Measurements from ENCODE around the gene TCP11L1. TPM values are rescaled to one million over a fixed set of nuclear protein-coding genes. Genes with fewer than 3 reads are reported as not detected.

Gene TCP11L1
- 17.1 and 19.9 TPM in 2 replicates for total RNA-seq

GRCh38 chr11:33039274-33040032 is at the start of gene TCP11L1:
TCP11L1 (plus strand) TSS chr11:33039572; CDS start chr11:33043774, 4,202 bp downstream.

DNA sequence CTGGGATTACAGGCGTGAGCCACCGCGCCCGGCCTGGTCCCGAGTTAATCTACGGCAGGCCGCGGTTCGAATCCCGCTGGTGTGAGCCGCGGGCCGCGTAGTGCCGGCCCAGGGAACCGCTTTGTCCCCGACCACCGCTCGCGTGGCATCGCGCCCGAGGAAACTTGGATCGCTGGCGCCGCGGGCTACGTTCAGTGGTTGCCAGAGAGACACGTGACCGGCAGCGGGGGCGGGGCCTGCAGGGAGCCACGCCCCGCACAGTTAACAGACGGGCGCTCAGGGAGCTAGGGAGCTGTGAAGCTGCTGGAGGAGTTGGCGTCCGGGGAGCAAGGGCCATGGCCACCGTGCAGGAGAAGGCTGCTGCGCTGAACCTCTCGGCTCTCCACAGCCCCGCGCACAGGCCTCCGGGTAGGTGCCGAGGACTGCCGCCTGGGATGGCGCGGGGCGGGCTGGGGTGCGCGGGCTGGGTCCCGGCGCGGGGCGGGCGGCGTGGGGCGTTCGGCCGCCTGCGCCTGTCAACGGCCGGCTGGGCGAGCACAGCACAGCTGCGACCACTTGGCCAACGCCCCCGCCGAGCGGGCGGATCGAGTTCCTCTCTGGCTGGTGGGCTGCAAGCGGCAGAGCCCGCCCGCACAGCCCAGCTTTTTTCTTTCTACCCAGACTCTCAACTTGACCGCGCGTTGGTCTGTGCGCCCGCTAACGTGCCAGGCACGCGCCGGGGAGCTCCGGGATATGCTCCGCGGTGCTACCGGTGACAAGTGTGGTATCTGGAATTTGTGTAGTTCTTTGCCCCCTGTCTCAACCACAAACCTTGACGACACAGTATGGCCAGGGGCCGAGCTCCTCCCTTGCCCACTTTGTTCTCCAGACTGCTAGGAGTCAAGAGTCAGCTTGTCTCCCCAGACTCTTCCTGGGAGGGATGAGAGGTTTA is 23.5 kb upstream of the TCP11L1 start, which contains the start of gene DEPDC7:
Gene DEPDC7 (plus strand): TSS at position 258 of the 931 bp plus-strand sequence. CDS start 78 bp downstream, at position 336.

Other genes with a start within 250 kb of the TCP11L1 start
- gene CCDC73, start 244.9 kb upstream of the TCP11L1 start, total RNA-seq = under 0.01 and 0.14 TPM in 2 replicates
- gene PRRG4, start 209.6 kb upstream of the TCP11L1 start, total RNA-seq = 9.9 and 27.9 TPM in 2 replicates
- 19.8 and 37.1 TPM in 2 replicates for gene QSER1, start 146.8 kb upstream of the TCP11L1 start, total RNA-seq
- gene DEPDC7, start 23.7 kb upstream of the TCP11L1 start, total RNA-seq = 2.7 and 3.1 TPM in 2 replicates
- gene CSTF3, start 121.9 kb downstream of the TCP11L1 start, total RNA-seq = 28.0 and 31.5 TPM in 2 replicates
- 98.8 and 136 TPM in 2 replicates for gene HIPK3, start 217.8 kb downstream of the TCP11L1 start, total RNA-seq

Data from nasal cavity respiratory epithelium epithelial cell of viscerocranial mucosa (primary cell).